Central memory CD4-positive, alpha-beta T cell (primary cell): ENCODE results near the gene GLP2R.
"Not testable (repeated sequence)": the region's sequence is repeated elsewhere in the genome, so short reads cannot be mapped to it uniquely, and the experiment has no call there.

Source experiments
- DNase-seq: peaks from one replicate; pipeline ENCODE4 v3.0.0; 2022
- total RNA-seq, 3 experiments: gene quantifications; one replicate each; lab custom pipeline; 2026; lab: John Stamatoyannopoulos, UW

Gene GLP2R
- 0 reads per million in 3 experiments for total RNA-seq

DNA sequence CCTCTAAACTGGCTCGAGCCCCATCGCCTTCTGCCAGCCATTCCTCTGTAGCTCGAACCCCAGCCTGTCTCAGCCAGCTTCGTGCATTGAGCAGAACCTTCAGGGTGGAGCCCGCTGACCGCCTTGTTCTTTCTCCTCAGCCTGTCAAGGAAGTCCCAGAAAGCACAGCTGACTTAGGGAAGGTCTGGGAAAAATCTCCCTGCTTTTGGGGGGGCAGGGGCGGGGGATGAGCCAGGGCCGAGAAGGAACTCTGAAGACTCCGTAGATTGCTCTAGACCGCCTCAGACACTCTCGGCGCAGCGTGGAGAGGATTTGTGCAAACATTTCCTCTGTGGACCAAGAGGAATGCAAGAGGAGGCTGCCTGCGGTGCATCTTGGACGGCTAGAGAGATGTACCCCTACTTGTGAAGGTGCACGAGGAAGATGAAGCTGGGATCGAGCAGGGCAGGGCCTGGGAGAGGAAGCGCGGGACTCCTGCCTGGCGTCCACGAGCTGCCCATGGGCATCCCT, at the start of gene GLP2R:
Gene GLP2R, plus strand, starts transcription at position 284 of the 510 bp plus-strand sequence. Its CDS starts 140 bp downstream, at position 424.
- DNase-seq: no peak

DNA sequence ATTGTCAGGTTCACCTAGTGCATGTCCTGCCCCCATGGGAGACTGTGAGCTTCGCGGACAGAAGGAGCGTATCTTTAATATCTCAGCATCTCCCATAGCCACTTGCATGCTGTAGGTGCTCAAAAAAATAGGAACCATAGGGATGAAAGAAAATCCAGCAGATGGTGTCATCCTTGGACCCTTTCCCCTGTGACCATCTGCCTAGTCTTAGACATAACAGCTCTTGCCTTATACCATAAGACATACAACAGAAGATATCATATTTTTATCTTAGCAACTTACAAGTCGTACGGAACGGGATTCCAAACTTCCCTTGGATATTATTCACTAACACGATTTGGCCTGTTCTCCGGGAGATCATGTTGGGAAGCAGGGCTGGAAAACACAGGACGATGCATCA, 48.8 kb upstream of the GLP2R start:
- no peak for DNase-seq

- no peak for DNase-seq
Observed at GRCh38 chr17:9780552-9780951, 45.2 kb upstream of the GLP2R start.

GRCh38 chr17:9783050-9783449, 42.7 kb upstream of the GLP2R start:
- DNase-seq: no peak

DNA sequence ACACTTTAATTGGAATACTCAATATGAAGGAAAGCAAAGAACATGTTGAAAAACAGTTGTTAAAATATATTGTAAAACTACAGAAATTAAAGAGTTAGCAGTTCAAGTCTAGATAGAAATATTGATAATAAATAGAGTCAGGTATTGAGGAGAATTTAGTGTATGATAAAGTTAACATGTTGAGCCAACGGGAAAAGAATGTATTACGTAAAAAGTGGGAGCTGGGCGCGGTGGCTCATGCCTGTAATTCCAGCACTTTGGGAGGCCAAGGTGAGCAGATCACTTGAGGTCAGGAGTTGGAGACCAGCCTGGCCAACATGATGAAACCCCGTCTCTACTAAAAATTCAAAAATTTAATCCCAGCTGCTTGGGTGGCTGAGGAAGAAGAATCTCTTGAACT, 42.3 kb upstream of the GLP2R start:
- DNase-seq: not testable (repeated sequence)

DNA sequence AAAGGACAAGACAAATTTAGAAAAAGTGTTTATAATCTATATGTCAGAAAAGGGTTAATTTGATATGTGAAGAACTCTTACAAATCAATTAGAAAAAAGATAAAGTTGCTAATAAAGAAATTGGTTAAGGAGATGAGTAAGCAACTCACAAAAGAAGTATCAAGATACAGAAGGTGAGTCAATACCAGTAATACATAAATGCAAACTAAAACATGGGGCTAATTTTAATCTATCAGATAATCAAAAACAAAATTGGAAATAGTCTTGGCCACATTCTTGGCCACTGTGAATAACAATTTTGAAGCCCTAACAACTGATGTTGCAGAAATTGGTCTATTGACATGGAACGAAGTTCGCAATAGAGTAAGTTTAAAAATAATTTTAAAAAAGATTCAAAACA, 41.2 kb upstream of the GLP2R start:
- no peak for DNase-seq

DNA sequence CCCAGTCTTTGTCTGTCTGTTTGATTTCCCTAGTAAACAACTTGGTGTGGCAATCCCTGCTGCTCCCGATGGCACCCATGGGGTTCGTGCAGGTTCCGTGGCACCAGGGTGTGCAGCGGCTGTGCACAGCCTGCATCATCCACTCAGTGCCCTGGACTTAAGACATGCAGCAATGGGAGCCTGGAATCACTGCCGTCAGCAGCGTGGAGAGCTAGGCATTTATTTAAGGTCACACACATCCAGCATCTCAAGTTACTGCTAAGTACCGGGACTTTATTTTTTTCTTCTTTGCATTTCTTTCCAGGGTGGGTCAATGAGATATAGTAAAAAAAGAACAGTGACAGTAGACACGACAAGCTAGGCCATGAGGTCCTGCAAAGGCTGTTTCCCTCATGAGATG, 37.1 kb upstream of the GLP2R start:
- no peak for DNase-seq

GRCh38 chr17:9790316-9790715, 35.4 kb upstream of the GLP2R start:
- DNase-seq: no peak

DNA sequence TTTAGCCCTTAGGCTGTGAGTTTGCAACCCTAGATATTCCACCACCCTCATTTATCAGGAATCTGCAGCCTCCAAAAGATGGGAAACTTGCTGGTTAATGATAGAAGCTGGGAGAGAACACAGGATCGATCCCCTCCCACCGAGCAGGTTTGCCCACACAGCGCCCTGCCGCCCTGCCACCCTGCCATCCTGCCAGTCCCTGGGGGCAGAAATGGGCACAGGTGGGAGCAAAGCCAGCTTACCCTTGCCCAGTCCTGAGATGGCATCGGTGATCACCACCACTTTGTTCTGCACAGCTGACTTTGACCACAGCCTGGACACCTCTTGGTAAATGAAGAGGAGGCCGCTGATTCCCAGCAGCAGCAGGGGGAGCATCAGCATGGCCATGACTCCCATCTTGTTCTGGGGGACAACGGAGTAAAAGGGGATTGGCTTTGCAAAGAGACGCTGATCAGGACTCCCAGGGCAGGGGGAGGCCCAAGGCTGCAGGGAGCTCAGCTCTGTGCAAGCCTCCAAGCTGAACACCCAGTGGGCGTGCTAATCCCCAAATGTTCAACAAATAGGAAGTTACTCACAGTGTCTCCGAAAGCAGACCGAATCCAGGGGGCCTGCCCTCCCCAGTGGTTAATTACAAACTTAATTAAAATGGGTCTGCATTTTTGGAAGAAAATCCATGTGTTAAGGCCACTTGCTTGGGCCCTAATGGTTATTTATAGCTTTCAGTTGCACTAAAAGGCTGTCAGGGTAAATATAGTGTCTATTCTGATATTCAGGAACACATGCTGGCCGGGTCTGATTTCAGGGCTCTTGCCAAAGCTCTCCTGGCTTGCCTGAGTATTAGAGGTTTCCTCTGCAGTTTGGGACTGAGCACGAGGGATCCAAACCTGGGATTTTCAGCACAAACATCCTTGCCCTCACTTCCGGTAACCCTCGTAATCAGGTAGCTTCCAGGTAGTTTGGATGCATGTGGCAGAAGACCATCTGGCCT, 34.5 kb upstream of the GLP2R start, which contains the start of gene DHRS7C:
Gene DHRS7C, minus strand, starts transcription at position 704 of the 988 bp plus-strand sequence. Its CDS starts 308 bp downstream, at position 396.
- no peak for DNase-seq

DNA sequence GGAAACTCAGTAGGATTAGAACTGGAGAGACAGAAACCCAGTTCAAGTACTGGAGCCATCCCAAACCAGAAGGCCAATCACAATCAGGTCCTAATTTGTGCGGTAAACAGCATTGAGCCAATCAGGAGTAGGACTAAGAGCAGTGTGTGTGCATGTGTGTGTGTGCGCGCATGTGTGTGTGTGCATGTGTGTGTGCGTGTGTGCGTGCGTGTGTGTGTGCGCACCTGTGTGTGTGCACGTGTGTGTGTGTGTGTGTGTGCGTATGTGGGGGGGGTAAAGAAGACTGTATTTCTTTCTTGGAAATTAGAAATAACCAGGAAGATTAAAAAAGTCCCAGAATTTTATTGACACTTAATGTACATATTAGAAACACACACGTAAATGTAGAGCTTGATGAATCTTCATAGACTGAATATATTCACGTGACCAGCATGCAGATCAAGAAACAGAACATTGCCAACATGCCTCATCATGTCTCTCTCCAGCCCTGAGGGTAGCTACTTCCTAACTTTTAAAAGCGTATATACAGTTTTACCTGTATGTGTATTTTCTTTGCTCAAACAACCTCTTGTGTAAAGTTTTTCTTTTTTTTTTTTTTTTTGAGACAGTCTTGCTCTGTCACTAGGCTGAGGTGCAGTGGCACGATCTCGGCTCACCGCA, 33.4 kb upstream of the GLP2R start:
- no peak for DNase-seq

GRCh38 chr17:9798008-9798407, 27.7 kb upstream of the GLP2R start:
- DNase-seq: no peak

GRCh38 chr17:9798724-9799123, 27.0 kb upstream of the GLP2R start:
- DNase-seq: no peak

DNA sequence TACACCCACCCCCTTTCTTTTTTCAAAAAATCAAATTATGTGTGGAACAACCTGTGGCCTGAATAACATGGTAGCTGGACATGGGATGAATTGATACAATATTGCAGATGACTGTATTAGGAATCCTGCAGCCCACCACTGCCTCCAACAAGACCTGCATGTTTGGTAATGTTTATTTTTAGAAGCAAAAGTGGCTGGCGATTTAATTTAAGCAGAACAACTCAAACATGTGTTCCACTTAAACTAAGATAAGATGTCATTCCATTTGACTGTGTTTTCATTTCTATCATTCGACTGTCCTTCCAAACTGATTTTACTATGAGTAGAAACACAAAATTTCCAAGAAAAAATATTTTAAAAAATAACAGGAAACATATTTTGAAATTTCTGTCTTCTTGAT, 24.2 kb upstream of the GLP2R start:
- no peak for DNase-seq

DNA sequence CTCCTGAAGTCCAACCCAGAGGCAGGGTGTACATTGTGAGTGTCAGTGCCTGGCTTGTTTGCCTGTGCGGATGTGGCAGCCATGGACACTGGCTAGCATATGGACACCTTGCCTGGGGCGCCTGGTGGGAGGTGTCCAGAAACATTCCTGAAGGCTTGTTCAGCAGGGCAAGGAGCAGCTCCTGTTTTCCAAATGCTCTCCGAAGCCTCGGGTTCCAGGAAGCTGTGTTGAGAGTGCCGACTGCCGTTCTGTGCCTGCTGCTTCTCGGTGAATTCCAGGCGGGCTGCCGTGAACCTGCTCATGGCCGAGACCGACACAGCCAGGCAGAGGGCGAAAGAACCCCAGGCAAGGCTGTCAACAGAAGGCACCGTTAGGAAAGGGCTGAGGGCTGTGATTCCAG, 23.4 kb upstream of the GLP2R start:
- DNase-seq: no peak

- DNase-seq: no peak
Observed at GRCh38 chr17:9802697-9803096, 23.0 kb upstream of the GLP2R start.

DNA sequence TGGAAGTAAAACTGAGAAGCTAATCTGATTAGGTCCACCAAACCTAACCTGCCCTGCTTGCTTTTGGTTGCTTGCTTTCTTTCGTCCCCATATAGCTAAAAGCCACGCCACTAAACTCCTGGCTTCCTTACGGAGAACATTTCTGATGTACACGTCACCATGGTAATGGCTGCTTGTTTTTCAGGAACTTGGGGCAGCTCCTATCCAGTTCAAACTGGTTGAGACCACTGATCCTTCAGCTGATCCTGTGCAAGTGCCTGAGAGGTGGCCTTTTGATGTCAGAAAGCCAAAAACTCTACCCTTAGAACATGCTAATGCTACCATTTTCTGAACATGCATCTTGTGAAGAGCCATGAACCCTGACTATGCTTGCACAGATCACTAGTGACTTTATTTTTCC, 20.0 kb upstream of the GLP2R start:
- DNase-seq: no peak

- no peak for DNase-seq
Observed at GRCh38 chr17:9806699-9807098, 19.0 kb upstream of the GLP2R start.

DNA sequence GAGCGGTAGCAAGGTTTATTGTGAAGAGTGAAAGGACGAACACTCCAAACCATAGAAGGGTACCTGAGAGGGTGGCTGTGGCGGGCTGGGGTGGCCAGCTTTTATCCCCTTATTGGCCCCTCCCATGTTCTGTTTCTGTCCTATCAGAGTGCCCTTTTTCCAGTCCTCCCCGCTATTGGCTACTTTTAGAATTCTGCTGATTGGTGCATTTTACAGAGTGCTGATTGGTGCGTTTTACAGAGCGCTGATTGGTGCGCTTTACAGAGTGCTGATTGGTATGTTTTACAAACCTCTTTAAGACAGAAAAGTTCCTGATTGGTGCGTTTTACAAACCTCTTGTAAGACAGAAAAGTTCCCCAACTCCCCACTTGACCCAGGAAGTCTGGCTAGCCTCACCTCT, 16.3 kb upstream of the GLP2R start:
- DNase-seq: no peak

GRCh38 chr17:9810100-9810949, 15.4 kb upstream of the GLP2R start:
- no peak for DNase-seq

- no peak for DNase-seq
Observed at GRCh38 chr17:9811086-9811485, 14.6 kb upstream of the GLP2R start.

DNA sequence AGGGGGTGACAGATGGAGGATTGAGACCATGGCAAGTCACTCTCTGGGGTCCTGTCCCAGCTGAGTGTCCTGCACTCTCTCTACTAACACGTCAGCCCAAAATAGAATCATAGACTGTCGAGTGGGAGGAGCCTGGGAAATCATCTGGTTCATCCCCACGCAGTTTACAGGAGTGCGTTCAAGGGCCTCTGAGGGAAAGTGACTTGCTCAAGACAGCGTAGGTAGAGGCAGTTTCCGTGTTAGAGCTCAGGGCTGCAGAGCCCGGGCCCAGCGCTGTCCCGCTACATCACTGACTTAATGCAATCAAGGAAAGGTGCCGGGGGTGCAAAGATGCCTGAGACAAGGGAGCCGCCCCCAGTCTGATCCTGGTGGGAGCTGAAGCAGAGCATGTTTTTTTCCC, 14.2 kb upstream of the GLP2R start:
- DNase-seq: no peak

GRCh38 chr17:9813166-9813565, 12.6 kb upstream of the GLP2R start:
- DNase-seq: no peak
